Measurements from ENCODE around the gene SETDB2. TPM values are rescaled to one million over a fixed set of nuclear protein-coding genes. Genes with fewer than 3 reads are reported as not detected.

SETDB2 gene
- total and polyA plus RNA-seq, 2 donors (not counting 3 experiments of a cell fraction or from before 2014, with no cell fraction given) = 1.5 to 5.6 TPM

DNA sequence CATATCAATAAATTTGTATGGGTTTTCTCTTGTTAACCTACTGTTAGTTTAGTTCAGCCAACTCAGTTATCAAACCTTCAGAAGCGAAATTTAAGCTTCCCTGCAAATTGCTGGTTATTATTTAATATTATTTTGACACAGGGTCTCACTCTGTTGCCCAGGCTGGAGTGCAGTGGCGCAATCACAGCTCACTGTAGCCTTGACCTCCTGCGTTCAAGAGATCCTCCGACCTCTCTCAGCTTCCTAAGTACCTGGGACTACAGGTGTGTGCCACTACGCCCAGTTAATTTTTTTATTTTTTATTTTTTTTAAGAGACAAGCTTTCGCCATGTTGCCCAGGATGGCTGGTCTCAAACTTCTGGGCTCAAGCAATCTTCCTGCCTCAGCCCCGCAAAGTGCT is 6.4 kb upstream of the SETDB2 start:
- no peak overlapping the region for H3K4me3 ChIP-seq (replicated peaks in 1 of 3; ENCODE audit: insufficient read depth in 1 of 3, low read depth in 1 of 3, low read length in 3 of 3)
- no peaks in the 10 kb centered on the region for H3K36me3 ChIP-seq (ENCODE audit: control insufficient read depth in 2 of 2, extremely low read depth in 1 of 2, insufficient read depth in 2 of 2, low read length in 2 of 2)
- DNase-seq (ENCODE audit: low read depth, low spot score) = no peak
- no peak overlapping the region for H2AFZ ChIP-seq (ENCODE audit: low read depth, low read length)
- H3K27ac ChIP-seq (ENCODE audit: insufficient read depth, low read depth, low read length) = no peak overlapping the region
- no peak overlapping the region for H3K4me2 ChIP-seq (ENCODE audit: insufficient read depth, low read length)
- dilution Hi-C loops (cut with MboI; ENCODE audit: extremely low pct_ligation_motif_present, low sequenced_read_pairs) = no loop called here
- POLR2A ChIA-PET = no interaction called here
- no peaks in the 10 kb centered on the region for H3K9me3 ChIP-seq (replicated peaks; ENCODE audit: control insufficient read depth, insufficient read depth, low read length)
- peaks cover 6% of the 10 kb centered on the region for H3K4me1 ChIP-seq (ENCODE audit: control insufficient read depth, extremely low read depth, insufficient read depth, low read length)
- no peak overlapping the region for H3K9ac ChIP-seq (replicated peaks; ENCODE audit: extremely low read depth, insufficient read depth, low read length)
- no peaks in the 10 kb centered on the region for H3K27me3 ChIP-seq (ENCODE audit: control insufficient read depth in 2 of 2, insufficient read depth in 2 of 2, low read length in 2 of 2)
- CTCF ChIA-PET = interaction anchor here (1.1 to 2.4 kb wide), 4 partner anchors 129 to 169 kb away, joined by 4 to 10 read pairs (median 6); no protein-coding TSS in a partner anchor
- H4K20me1 ChIP-seq (replicated peaks; ENCODE audit: control insufficient read depth, extremely low read depth, insufficient read depth, low read length) = no peaks in the 10 kb centered on the region
- intact Hi-C loops (cut with micrococcal nuclease) = loop anchor here (1.0 kb wide), 1 partner anchor 136 kb away; no protein-coding TSS in a partner anchor
- no TSS peak for BruUV-seq (replicated peaks)
- no peaks in the 10 kb centered on the region for H3K79me2 ChIP-seq (ENCODE audit: control insufficient read depth, insufficient read depth, low read length)
- no peak for TF ChIP-seq POLR2A (IDR thresholded peaks at IDR 0.05; ENCODE audit: low read depth, low read length)
- H3K9me1 ChIP-seq (replicated peaks; ENCODE audit: control insufficient read depth, extremely low read depth, insufficient read depth, low read length) = no peaks in the 10 kb centered on the region
- FAIRE-seq = no peak

DNA sequence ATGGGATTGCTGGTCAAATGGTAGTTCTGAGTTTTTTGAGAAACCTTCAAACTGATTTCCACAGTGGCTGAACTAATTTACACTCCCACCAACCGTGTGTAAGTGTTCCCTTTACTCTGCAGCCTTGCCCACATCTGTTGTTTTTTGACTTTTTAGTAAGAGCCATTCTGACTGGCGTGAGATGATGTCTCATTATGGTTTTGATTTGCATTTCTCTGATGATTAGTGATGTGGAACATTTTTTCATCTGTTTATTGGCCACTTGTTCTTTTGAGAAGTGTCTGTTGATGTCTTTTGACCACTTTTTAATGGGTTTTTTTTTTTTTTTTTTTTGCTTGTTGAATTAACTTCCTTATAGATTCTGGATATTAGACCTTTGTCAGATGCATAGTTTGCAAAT is 4.5 kb upstream of the SETDB2 start:
- no peaks in the 10 kb centered on the region for H3K79me2 ChIP-seq (ENCODE audit: control insufficient read depth, insufficient read depth, low read length)
- H3K27me3 ChIP-seq (ENCODE audit: control insufficient read depth in 2 of 2, insufficient read depth in 2 of 2, low read length in 2 of 2) = no peaks in the 10 kb centered on the region
- no peaks in the 10 kb centered on the region for H3K9me1 ChIP-seq (replicated peaks; ENCODE audit: control insufficient read depth, extremely low read depth, insufficient read depth, low read length)
- POLR2A ChIA-PET = no interaction called here
- no peak for FAIRE-seq
- no peak overlapping the region for H3K4me2 ChIP-seq (ENCODE audit: insufficient read depth, low read length)
- DNase-seq (ENCODE audit: low read depth, low spot score) = no peak
- no TSS peak for BruUV-seq (replicated peaks)
- intact Hi-C loops (cut with micrococcal nuclease) = loop anchor here (5.0 kb wide), 1 partner anchor 353 kb away; the partner anchor contains the start of gene KPNA3
- CTCF ChIA-PET = no interaction called here
- TF ChIP-seq MYC (IDR thresholded peaks at IDR 0.05; ENCODE audit: low read depth, low read length) (no peak), JUN (IDR thresholded peaks at IDR 0.05; ENCODE audit: borderline replicate concordance, insufficient read depth, insufficient read length, low read depth) (no peak), GATA2 (IDR thresholded peaks at IDR 0.05; ENCODE audit: insufficient read depth, insufficient read length, low read depth, low read length) (no peak), POLR2A (IDR thresholded peaks at IDR 0.05; ENCODE audit: low read depth, low read length) (no peak), MAX (IDR thresholded peaks at IDR 0.05; ENCODE audit: insufficient read depth, insufficient read length) (no peak), EZH2 (IDR thresholded peaks at IDR 0.05; ENCODE audit: borderline replicate concordance, low read depth, low read length, severe bottlenecking) (no peak), POLR2AphosphoS5 (IDR thresholded peaks at IDR 0.05; ENCODE audit: insufficient read depth, low read depth, low read length) (no peak), FOS (IDR thresholded peaks at IDR 0.05; ENCODE audit: borderline replicate concordance, insufficient read depth, low read length) (no peak)
- TF ChIP-seq, protein P1, sequence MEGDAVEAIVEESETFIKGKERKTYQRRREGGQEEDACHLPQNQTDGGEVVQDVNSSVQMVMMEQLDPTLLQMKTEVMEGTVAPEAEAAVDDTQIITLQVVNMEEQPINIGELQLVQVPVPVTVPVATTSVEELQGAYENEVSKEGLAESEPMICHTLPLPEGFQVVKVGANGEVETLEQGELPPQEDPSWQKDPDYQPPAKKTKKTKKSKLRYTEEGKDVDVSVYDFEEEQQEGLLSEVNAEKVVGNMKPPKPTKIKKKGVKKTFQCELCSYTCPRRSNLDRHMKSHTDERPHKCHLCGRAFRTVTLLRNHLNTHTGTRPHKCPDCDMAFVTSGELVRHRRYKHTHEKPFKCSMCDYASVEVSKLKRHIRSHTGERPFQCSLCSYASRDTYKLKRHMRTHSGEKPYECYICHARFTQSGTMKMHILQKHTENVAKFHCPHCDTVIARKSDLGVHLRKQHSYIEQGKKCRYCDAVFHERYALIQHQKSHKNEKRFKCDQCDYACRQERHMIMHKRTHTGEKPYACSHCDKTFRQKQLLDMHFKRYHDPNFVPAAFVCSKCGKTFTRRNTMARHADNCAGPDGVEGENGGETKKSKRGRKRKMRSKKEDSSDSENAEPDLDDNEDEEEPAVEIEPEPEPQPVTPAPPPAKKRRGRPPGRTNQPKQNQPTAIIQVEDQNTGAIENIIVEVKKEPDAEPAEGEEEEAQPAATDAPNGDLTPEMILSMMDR (IDR thresholded peaks at IDR 0.05; ENCODE audit: extremely low read depth in 1 of 2, insufficient read depth in 1 of 2, low read depth in 1 of 2, low read length in 2 of 2) = no peak
- no peak overlapping the region for H2AFZ ChIP-seq (ENCODE audit: low read depth, low read length)
- no peaks in the 10 kb centered on the region for H3K36me3 ChIP-seq (ENCODE audit: control insufficient read depth in 2 of 2, extremely low read depth in 1 of 2, insufficient read depth in 2 of 2, low read length in 2 of 2)
- no peak overlapping the region for H3K27ac ChIP-seq (ENCODE audit: insufficient read depth, low read depth, low read length)
- no peak overlapping the region for H3K9ac ChIP-seq (replicated peaks; ENCODE audit: extremely low read depth, insufficient read depth, low read length)
- H3K4me3 ChIP-seq (replicated peaks in 1 of 3; ENCODE audit: insufficient read depth in 1 of 3, low read depth in 1 of 3, low read length in 3 of 3) = no peak overlapping the region
- H4K20me1 ChIP-seq (replicated peaks; ENCODE audit: control insufficient read depth, extremely low read depth, insufficient read depth, low read length) = no peaks in the 10 kb centered on the region
- H3K9me3 ChIP-seq (replicated peaks; ENCODE audit: control insufficient read depth, insufficient read depth, low read length) = no peaks in the 10 kb centered on the region
- dilution Hi-C loops (cut with MboI; ENCODE audit: extremely low pct_ligation_motif_present, low sequenced_read_pairs) = no loop called here
- peaks cover 11% of the 10 kb centered on the region for H3K4me1 ChIP-seq (ENCODE audit: control insufficient read depth, extremely low read depth, insufficient read depth, low read length)
